Limb (tissue), 2 donors: ENCODE results near the gene FAM118A.
"Not testable (repeated sequence)": the region's sequence is repeated elsewhere in the genome, so short reads cannot be mapped to it uniquely, and the experiment has no call there.

Experiments used
- DNase-seq, 2 donors: peaks; one replicate each; pipeline ENCODE4 v3.0.0-alpha.2; 2016; ENCODE audit errors: extremely low spot score in 2 of 2

Gene FAM118A

DNA sequence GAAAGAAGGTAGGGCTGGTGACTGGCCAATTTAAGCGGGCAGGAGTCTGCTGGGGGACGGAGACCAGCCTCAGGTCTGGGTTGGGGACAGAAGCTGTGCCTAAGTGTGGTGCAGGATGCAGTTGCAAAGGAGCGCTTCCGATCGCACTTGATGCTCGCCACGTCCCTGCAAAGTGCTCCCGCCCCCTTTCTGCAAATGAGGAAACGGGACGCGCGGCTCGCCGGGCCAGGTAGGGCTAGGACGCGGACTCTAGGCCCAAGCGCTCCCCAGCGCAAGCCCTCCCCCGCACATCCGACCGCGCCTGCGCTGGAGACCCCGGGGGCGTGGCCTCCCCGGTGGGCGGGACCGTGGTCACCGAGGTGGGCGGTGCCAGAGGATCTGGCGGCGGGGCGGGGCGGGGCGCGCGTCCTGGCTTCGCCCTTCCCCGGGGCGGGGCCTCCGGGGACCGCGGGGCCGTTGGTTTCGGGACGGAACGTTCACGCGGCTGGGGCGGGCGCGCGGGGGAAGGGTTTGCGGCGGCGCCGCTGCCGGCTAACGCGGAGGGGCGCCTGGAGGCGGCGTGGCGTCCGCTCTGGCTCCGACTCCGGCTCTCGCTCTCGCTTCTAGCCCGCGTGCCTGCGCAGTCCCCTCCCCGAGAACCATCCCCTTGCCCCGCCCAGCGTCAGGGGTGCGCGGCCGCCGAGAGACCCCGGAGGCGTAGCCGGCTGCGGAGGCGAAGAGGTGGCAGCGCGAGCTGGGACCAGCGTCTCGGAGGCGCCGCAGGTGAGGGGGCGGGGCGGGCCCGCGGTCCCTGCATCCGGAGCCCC lies at the start of gene FAM118A:
Gene FAM118A (plus strand): TSS at position 513 of the 806 bp plus-strand sequence. CDS start 12,446 bp downstream, outside the sequence.
- peak; percentile 88 to 100 for DNase-seq

DNA sequence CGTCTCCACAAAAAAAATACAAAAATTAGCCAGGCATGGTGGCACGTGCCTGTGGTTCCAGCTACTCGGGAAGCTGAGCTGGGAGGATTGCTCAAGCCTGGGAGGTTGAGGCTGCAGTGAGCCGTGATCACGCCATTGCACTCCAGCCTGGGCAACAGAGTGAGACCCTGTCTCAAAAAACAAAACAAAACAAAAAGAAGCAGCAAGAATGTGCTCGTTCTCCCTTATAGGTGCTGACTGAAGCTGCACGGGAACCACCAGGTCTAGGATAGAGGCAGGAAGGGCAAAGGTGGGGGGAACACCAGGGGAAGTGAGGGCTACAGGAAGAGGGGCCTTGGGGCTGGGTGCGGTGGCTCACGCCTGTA lies 49.4 kb upstream of the FAM118A start:
- not testable (repeated sequence) for DNase-seq

DNA sequence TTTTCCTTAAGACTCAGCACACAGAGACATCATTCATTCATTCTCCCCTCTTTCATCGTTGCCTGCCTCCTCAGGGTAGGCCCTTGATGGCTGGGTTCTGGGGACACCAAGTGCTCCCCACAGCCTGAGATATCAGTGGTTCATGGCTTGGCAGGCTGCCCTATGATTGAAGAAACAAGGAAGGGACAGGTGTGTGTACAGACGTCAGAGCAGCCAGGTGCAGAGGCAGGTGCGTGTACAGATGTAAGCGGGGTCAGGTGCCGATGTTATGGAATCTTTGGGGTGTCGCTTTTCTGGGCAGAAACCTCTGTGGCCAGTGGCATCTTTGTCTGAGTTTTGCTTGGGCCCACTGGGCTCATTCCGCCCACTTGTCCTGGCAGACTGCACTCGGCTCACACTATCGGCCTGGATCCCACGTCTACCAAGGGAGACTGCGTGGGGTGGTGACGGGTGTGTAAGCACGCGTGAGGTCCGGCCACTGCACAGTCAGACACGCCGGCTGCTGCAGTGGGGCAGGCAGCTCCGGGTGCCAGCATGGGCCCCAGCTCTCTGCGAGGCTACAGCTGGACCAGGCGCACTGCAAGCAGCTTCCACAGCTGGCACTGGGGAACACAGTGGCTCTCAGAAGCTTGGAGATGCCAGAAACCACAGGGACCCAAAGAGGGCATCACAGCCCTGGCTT lies 48.2 kb upstream of the FAM118A start:
- DNase-seq = no peak

GRCh38 chr22:45262195-45262930 lies 47.4 kb upstream of the FAM118A start:
- DNase-seq = no peak

- no peak for DNase-seq
These were observed 46.7 kb upstream of the FAM118A start for GRCh38 chr22:45262931-45263462.

DNA sequence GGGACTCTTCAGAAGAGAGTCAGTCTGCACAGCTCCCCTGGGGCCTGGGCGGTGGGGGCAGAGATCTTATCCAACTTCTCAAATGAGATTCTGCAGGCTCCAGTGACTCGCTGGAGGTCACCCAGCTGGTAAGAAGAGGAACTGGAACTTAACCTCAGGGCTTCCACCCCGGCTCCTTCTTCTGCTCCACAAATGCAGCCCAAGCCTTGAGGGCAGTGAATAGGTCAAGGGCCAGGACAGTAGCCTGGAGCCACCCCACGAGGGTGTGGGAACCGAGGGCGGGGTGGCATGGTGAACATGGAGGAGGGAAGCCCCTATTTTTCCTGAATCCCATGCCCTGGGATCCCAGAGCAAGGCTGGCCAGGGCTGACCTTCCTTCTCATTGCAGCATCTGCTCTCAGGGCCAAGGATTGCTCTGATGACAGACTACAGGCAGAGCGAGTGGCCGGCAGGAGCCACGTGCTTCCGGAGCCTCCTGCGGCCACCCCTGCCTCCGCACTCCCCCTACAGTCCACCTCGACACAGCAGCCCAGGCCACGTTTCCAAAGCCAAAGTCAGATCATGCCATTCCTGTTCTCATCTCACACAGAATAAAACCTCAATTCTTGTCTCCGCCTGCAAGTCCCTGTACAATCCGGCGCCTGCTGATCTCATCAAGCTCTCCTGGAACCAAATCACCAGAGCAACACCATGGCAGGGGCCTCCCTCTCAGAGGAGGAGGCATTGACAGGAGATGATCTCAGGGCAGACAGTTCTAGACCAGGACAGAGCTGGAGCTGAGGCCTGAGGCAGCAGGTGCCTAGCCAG lies 46.1 kb upstream of the FAM118A start:
- peak in 1 of 2 donors; percentile 63 for DNase-seq

DNA sequence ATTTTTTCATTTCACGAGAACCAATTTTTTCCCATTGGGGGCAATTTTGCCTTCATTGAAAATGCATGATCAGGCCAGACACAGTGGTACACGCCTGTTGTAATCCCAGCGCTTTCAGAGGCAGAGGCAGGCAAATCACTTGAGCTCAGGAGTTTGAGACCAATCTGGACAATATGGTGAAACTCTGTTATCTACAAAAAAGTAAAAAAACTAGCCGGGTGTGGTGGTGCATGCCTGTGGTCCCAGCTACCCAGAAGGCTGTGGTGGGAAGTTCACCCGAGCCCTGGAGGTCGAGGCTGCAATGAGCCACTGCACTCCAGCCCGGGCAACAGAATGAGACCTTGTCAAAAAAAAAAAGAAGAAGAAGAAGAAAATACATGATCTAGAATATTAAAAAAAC lies 44.2 kb upstream of the FAM118A start:
- DNase-seq = no peak

DNA sequence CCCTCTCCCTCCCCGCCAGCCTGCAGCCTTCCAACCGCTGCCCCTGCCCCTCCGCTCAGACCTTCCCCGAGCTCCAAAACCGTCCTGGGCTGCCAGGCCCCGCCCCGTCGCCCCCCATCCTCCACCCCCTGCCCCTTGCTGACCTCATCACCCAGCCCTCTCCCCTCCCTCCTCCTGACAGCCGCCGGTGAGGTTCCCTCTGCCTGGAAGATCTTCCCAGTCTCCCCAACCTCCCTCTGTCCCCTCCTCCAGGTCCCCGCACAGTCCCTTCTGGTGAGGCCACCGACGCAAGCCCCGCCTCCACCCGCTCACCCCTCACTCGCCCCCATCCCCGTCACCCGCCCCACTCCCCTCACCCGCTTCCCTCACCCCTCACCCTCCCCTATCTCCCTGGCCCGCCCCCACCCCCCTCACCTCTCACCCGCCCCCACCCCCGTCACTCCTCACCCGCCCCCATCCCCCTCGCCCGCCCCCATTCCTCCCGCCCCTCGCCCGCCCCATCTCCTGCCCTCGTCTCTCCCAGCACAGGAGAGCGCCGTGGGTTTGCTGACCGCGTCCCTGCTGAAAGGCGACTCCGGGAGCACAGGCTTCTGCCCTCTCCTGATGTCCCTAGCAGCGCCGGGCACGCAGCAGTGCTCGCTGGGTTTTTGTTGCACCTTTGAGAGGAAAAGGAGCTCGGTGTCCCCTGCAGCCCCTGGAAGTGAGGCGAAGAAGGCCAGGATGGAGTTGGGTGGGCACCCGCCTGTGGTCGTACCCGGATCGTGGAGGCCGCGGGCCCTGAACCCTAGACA lies 41.4 kb upstream of the FAM118A start:
- DNase-seq = peak; percentile 39 to 79

DNA sequence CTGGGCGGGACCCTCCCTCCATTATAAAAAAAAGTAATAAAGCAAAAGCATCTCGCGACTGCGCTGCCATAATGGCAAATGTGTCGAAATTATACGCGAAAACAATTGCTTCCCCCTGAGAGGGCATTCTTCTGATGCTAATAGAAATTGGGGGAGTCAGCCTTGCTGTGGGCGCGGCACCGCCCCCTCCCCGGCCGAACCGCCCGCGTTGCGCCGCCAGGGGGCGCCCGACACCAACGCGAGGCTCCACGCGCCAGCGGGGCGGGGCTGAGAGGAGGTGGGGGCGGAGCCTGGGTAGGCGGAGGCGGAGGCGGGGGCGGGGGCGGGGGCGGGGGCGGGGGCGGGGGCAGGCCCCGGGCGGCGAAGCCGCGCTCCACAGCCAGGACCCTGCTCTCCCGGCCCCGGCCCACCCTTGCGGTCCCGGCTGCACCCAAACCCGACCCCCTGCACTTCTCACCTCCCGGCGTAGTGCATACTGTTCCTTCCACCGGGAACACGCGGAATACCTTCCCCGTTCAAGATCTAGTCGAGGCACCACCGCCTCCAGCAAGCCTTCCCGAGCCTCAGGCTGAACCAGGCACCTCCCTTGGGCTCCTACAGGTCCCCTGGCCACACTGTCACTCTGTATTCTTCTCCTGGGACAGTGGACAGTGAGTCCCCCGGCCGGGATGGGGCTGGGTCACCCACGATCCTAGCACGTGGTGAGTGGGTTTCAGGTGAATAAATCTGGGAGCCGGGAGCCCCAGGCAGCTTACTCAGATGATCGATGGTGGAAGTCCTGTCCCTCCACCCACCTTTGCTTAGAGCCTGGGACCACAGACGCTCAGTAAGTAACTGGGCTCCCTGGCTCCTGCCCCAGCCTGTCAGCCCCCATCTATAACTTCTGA lies 40.5 kb upstream of the FAM118A start:
- DNase-seq = peak; percentile 84 to 97

- DNase-seq = no peak
These were observed 39.4 kb upstream of the FAM118A start for GRCh38 chr22:45270095-45271020.

- peak; percentile 50 to 58 for DNase-seq
These were observed 38.0 kb upstream of the FAM118A start for GRCh38 chr22:45271667-45272201.

GRCh38 chr22:45272498-45272897 lies 37.2 kb upstream of the FAM118A start:
- no peak for DNase-seq

- no peak for DNase-seq
These were observed 36.2 kb upstream of the FAM118A start for GRCh38 chr22:45273452-45274075.

- DNase-seq = no peak
These were observed 33.1 kb upstream of the FAM118A start for GRCh38 chr22:45276507-45277105.

- not testable (repeated sequence) for DNase-seq
These were observed 32.0 kb upstream of the FAM118A start for GRCh38 chr22:45277720-45278119.

GRCh38 chr22:45278125-45278524 lies 31.6 kb upstream of the FAM118A start:
- no peak for DNase-seq

DNA sequence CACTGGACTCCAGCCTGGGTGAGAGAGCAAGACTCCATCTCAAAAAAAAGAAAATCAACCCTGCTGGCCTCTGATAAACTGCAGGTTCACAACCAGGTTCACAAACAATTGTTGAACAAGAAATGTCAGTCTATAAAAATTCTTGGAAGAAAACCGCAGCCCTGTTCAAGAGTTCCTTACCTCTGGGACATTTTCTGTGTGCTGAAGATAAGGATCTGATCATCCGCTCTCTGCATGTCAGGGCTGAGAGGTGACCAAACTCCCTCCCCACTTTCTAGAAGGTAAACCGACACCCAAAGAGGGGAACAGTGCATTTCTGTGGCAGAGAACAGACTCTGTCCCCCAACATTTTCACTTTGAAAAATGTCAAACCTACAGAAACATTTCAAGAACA lies 29.1 kb upstream of the FAM118A start:
- no peak for DNase-seq
